KOPT-K1 (cell line): ENCODE measurements around the gene GNPNAT1.

Experiments
- H3K27ac ChIP-seq: fragments of 200-600 bp; sonication (generic); 2 replicates; pipeline ENCODE4 v1.5.1; 2016; ENCODE audit warnings: antibody characterized with exemption, mild to moderate bottlenecking, low read depth, low read length; ENCODE audit not compliant: poor library complexity, severe bottlenecking
- H3K36me3 ChIP-seq: fragments of 200-600 bp; sonication (generic); 2 replicates; pipeline ENCODE4 v1.5.1; 2017; ENCODE audit warnings: antibody characterized with exemption, mild to moderate bottlenecking, low read length, moderate library complexity; ENCODE audit not compliant: insufficient read depth
- H3K9me3 ChIP-seq: fragments of 200-600 bp; sonication (generic); 2 replicates; pipeline ENCODE4 v1.5.1; 2017; ENCODE audit warnings: antibody characterized with exemption, low read length, mild to moderate bottlenecking; ENCODE audit not compliant: insufficient read depth, poor library complexity, severe bottlenecking

GNPNAT1 gene

DNA sequence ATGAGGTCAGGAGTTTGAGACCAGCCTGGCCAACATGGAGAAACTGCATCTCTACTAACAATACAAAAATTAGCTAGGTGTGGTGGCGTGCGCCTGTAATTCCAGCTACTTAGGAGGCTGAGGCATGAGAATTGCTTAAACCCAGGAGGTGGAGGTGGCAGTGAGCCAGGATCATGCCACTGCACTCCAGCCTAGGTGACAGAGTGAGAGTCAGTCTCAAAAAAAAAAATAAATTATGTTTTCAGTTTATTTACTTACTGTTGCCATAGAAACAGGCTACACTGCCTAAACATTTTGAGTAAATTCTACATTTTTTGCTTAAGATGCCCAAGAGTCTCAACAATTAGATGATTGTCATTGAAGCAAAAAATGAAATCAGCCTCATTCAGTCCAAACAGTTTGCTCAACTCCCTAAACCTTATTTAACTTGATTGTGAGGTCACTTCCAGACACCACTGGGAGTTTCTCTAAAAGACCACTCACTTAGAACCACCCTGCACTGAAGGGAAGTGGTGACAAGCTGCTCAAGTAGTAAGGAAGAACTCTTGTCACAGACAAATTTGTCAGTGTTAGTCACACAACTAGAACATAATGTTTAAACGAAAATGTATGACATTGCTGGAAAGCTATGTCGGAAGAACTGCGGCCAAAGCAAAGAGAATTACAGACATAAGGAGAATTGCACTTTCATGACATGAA is 9.8 kb upstream of the GNPNAT1 start:
- H3K9me3 ChIP-seq, result no peaks in the 10 kb centered on the region
- no peak overlapping the region for H3K27ac ChIP-seq
- H3K36me3 ChIP-seq, result no peaks in the 10 kb centered on the region

DNA sequence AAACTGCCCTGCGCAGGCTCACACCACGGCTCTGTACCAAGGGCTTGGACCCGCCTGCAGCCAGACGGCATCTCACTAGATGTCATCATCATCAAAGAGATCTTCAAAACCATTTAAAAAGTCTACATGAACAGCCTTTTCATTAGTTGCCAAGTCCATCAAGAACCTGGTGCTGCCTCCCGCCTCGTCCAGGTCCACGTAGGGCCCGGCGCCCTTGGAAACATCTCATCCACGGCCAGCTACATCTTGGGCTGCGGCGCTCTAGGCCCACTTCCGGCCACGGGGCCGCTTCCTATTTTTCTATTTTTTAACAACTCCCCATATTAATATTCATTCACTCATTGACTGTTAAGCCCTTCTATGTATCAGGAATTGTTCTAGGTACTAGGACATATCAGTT is 7.4 kb upstream of the GNPNAT1 start:
- no peaks in the 10 kb centered on the region for H3K36me3 ChIP-seq
- no peak overlapping the region for H3K27ac ChIP-seq
- H3K9me3 ChIP-seq, result no peaks in the 10 kb centered on the region

DNA sequence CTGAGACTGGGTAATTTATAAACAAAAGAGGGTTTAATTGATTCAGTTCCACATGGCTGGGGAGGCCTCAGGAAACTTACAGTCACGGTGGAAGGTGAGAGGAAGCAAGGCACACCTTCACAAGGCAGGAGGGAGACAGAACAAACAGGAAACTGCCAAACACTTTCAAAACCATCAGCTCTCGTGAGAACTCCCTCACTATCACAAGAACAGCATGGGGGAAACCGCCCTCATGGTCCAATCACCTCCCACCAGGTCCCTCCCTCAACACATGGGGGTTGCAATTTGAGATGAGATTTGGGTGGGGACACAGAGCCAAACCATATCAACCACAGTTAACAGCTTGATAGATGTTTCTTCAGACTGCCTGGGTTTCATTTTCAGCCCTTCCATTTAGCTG is 6.2 kb upstream of the GNPNAT1 start:
- H3K36me3 ChIP-seq, result no peaks in the 10 kb centered on the region
- no peak overlapping the region for H3K27ac ChIP-seq
- no peaks in the 10 kb centered on the region for H3K9me3 ChIP-seq

DNA sequence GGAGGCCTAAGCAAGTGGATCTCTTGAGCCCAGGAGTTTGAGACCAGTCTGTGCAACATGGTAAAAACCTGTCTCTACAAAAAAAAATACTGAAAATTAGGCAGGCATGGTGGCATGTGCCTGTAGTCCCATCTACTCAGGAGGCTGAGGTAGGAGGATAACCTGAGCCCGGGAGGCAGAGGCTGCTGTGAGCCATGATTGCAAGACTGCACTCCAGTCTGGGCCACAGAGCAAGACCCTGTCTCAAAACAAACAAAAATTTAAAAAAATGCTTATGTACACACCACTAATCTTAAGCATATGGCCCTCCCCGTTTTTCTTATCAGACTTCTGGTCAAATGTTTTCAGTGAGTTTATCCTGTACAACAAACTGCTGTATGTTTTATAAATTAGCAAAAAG is 1.7 kb upstream of the GNPNAT1 start:
- no peaks in the 10 kb centered on the region for H3K9me3 ChIP-seq
- peaks cover 3% of the 10 kb centered on the region; the same call in 1 of the 2 replicates for H3K36me3 ChIP-seq
- H3K27ac ChIP-seq, result no peak overlapping the region

DNA sequence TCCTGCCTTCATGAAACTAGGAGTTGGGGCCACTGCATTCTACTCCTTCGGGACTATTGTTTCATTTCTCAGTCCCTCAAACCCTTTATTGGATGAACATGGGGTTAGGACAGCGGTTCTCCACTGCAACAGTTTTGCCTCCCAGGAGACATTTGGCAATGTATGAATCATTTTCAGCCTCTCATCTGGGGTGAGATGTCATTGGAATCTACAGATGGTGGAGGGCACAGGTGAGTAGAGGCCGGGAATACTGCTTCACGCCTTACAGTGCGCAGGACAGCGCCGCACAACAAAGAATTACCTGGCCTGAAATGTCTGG is 649 bp upstream of the GNPNAT1 start:
- Histone ChIP-seq H3K9me3 (no peaks in the 10 kb centered on the region), H3K27ac (no peak overlapping the region), H3K36me3 (peaks cover 5% of the 10 kb centered on the region; the same call in 1 of the 2 replicates)

DNA sequence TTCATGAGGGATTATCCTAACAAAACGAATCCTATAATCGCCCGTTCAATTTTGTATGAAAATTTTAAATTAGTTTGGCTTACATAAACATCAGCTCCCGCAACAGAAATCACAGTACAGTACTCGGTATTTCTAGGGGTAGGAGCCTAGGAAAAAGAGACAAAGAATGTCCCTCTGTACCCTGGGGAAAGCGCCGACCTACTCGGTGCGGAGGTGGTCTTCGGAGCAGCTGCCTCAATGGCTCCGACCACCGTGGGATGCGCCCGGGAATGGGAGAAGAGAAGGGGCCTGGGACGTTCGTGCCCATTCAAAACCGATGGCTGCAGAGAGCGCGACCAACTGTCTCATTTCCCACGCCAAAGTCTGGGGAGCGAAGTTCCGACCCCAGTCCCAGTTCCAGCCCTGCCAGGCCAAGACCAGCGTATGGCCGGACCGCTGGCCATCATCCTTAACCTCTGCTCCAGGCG is 618 bp downstream of the GNPNAT1 start:
- Histone ChIP-seq H3K9me3 (no peaks in the 10 kb centered on the region), H3K27ac (peak overlapping the region; percentile 70), H3K36me3 (peaks cover 5% of the 10 kb centered on the region; the same call in 1 of the 2 replicates)

DNA sequence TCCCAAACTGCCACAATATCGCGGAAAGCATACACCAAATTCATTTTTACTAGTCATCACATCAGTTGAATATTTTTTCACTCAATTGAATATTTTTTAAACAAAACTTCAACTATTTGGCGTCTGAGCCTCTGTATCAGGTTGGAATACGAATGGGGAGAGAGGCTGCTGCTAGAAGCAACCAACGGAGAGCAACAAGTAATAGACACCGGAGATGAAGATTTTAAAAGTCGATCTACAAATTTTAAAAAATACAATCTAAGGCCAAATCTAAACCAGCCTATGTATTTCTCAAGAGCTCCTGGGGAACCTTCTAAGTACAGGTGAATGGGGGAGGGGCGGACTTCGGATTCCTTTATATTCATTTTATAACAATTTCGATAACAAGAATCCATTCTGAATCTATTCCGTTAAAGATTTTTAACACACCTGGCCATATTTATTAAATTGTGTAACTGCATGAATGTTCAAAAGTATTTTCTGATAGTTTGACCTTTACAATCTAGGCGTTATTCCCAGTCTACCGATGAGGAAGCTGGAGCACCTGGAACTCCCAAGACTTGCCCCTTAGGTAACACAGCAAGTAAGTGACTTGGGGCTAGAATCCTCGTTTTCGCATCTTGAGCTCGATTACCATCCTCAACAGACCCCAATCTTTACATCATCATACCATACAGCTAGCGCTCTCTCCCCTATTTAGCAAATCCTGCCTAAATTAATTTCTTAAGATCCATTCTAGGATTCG is 1.2 kb downstream of the GNPNAT1 start:
- Histone ChIP-seq H3K27ac (peak overlapping the region; percentile 70), H3K36me3 (peaks cover 5% of the 10 kb centered on the region; the same call in 1 of the 2 replicates), H3K9me3 (no peaks in the 10 kb centered on the region)

DNA sequence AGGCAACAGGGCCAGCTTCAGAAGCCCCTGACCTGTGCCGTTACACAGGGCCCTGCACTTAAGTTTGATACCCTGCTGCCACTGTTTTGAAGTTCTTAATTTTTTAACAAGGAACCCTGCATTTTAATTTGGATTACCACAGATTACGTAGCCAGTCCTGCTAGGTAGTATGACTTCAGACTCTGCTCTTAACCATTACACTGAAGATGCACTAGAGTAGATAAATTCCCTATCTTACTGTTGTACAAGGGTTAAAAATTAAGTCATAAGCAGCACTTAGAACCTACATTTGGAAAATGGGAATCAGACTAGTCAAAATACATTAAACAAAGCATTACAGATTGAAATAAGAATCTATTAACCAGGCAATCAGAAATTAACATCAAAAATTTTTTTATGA is 2.3 kb downstream of the GNPNAT1 start:
- peaks cover 5% of the 10 kb centered on the region; the same call in 1 of the 2 replicates for H3K36me3 ChIP-seq
- H3K27ac ChIP-seq, result no peak overlapping the region
- H3K9me3 ChIP-seq, result no peaks in the 10 kb centered on the region

DNA sequence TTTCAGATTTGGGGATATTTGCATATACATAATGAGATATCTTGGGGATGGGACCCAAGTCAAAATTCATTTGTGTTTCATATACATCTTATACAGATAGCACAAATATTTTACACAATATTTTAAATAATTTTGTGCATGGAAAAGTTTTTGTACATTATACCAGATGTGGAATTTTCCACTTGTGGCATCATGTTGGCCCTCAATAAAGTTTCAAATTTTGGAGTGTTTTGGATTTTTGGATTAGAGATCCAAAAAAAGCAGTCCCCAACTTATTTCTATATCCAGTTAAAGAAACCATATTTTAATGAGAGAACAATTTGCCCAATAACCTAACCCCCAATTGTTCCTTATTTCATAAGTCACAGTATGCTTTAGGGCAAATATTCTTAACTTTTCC is 4.5 kb downstream of the GNPNAT1 start:
- Histone ChIP-seq H3K36me3 (peaks cover 24% of the 10 kb centered on the region), H3K9me3 (no peaks in the 10 kb centered on the region), H3K27ac (no peak overlapping the region)

DNA sequence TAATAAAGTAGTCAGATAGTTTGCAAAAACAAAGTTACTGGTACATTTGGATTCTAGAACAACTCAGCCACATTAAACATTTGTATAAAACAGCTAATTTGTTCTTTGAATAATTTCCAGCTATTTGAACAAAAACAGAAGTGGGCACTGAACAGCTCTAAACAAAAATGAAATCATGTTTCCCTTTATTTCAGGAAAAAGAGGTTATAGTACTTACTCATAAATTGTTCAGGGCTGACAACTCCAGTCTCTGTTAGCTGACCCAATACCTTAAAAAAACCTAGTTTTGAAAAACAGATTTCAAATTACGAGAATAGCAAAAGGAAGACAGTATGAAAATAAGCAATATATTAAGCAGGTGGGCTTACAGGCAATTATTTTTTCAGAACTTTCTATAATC is 8.2 kb downstream of the GNPNAT1 start:
- H3K9me3 ChIP-seq, result no peaks in the 10 kb centered on the region
- peaks cover 57% of the 10 kb centered on the region for H3K36me3 ChIP-seq
- H3K27ac ChIP-seq, result no peak overlapping the region

DNA sequence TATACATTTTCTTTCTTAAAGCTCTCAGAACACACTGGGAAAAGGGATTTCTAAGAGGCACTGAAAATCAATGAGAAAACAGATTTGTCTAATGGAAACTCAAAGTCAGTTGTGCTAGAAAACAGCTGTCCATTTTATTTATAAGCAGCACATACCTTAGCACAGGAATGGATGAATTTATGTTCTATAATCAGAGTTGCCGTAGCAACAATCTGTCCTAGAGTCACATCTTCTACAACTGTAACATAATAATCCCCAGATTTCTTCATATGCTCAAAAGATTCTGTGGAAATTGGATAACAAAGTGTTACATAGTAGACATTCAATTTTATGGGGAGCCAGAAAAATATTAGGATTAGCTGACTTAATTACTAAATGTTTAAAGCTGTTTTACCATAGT is 9.8 kb downstream of the GNPNAT1 start:
- H3K27ac ChIP-seq, result no peak overlapping the region
- no peaks in the 10 kb centered on the region for H3K9me3 ChIP-seq
- peaks cover 68% of the 10 kb centered on the region for H3K36me3 ChIP-seq

DNA sequence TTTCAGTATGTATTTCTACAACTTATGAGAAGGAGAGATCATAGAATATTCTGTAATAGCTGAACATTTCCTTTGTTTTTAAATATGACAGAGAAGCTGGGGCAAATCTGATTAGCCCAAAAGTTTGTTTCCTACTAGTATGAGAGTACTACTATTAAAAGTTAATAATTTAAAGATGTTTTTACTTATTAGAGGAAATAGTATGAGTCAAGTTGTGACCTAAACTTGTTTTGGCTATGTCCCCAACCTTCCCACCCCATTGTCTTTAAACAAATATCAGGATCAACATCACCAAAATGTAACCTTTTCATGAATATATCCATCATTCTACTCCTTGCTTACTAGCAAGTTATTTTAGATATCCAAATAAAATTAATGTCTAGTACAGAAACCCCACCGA is 10.5 kb downstream of the GNPNAT1 start:
- no peaks in the 10 kb centered on the region for H3K9me3 ChIP-seq
- H3K27ac ChIP-seq, result no peak overlapping the region
- peaks cover 76% of the 10 kb centered on the region for H3K36me3 ChIP-seq

DNA sequence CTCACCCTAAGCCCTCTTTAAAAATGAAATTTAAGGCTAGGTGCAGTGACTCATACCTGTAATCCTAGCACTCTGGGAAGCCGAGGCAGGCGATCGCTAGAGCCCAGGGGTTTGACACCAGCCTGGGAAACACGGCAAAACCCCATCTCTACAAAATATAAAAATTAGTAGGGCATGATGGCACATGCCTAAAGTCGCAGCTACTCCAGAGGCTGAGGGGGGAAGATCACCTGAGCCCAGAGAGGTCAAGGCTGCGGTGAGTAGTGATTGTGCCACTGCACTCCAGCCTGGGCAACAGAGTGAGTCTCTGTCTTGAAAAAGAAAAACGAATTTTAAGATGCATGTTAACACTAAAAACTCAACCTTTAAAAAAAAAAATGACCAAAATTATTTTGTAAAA is 12.7 kb downstream of the GNPNAT1 start:
- no peak overlapping the region for H3K27ac ChIP-seq

DNA sequence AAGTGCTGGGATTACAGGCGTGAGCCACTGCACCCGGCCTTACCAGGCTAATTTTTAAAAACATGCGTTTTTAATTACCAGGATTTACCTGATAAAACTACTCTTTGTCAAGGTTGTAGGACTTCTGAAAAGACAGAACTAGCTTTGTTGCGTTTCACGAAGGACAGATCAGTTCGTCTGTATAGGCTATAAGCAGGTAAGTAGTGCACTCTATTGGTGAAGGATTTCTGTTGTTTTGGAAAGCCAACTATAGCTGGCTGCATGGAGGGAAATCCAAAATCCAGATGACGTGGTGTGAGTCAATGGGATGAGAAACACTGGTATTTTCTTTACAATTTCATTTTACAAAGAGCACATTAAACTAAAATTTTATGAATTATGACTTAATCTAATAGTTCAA is 14.6 kb downstream of the GNPNAT1 start:
- no peaks in the 10 kb centered on the region for H3K9me3 ChIP-seq
- no peak overlapping the region for H3K27ac ChIP-seq
- H3K36me3 ChIP-seq, result peaks cover 93% of the 10 kb centered on the region

More for the DNA sequence above, 12.7 kb downstream of the GNPNAT1 start:
- no peaks in the 10 kb centered on the region for H3K9me3 ChIP-seq
- H3K36me3 ChIP-seq, result peaks cover 94% of the 10 kb centered on the region

DNA sequence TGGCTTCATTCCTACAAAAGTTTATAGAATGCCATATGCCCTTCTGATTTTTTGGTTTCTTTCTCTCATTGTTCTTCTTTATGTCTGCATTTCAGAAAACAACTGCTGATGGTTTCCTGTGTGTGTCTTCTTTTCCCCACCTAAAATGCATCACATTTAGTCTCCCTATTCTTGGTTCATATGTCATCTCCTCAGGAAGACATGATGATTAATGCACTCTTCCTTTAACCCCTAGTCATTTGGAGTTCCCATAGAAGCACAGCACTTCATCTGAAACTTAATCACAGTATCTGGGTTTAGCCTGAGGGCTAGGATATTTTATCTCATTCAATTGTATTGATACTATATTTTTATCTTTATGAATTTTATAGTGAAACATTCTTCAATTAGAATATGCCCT is 21.5 kb downstream of the GNPNAT1 start:
- Histone ChIP-seq H3K27ac (no peak overlapping the region), H3K9me3 (no peaks in the 10 kb centered on the region), H3K36me3 (peaks cover 89% of the 10 kb centered on the region)
